Transverse colon (tissue), 4 donors: ENCODE results near the gene HSPA1B.

ENCODE experiments used
- EP300 ChIP-seq: sonication (generic); formaldehyde crosslinking; IDR thresholded peaks from one replicate; pipeline ENCODE4 v1.6.1; 2017; ENCODE audit warnings: antibody characterized with exemption, low read depth
- POLR2A ChIP-seq: fragments of 450-650 bp; IDR thresholded peaks from one replicate; pipeline ENCODE4 v1.6.1; 2016; ENCODE audit warnings: antibody characterized with exemption, mild to moderate bottlenecking, moderate library complexity
- POLR2AphosphoS5 ChIP-seq, 3 donors: sonication (generic); formaldehyde crosslinking; IDR thresholded peaks; one replicate each; pipeline ENCODE4 v1.6.1; 2016; ENCODE audit warnings: antibody characterized with exemption in 3 of 3
- TF ChIP-seq, protein P1 (sequence below), 5 experiments: fragments of 200-600 bp in 3 of 5; fragments of 450-650 bp in 2 of 5; sonication (generic) in 3 of 5; IDR thresholded peaks; 1 replicate in 2 of 5; 2 replicates in 3 of 5; pipeline ENCODE4 v1.5.1; 2016 to 2017; ENCODE audit warnings: antibody characterized with exemption in 5 of 5, inconsistent platforms in 3 of 5, mild to moderate bottlenecking in 2 of 5, moderate library complexity in 1 of 5

DNA sequence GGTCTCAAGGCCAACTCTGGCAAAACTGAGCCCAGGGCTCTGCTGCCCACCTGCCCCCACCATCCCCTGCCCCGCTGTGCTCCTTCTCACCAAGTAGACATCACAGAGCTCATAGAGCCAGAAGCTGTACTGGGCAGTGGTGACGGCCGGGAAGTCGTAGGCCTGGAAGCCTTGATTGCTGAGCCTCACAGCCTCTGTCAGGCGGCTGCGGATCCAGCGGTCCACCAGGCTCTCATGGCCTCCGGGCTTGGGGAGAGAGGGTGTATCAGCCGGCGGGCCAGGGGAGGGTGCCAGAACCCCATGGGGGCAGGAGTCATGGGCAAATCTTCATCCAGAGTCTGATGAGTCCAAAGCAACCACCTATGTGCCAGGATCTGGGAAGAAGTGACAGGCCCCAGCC is 47.6 kb upstream of the HSPA1B start:
- TF ChIP-seq, protein P1, sequence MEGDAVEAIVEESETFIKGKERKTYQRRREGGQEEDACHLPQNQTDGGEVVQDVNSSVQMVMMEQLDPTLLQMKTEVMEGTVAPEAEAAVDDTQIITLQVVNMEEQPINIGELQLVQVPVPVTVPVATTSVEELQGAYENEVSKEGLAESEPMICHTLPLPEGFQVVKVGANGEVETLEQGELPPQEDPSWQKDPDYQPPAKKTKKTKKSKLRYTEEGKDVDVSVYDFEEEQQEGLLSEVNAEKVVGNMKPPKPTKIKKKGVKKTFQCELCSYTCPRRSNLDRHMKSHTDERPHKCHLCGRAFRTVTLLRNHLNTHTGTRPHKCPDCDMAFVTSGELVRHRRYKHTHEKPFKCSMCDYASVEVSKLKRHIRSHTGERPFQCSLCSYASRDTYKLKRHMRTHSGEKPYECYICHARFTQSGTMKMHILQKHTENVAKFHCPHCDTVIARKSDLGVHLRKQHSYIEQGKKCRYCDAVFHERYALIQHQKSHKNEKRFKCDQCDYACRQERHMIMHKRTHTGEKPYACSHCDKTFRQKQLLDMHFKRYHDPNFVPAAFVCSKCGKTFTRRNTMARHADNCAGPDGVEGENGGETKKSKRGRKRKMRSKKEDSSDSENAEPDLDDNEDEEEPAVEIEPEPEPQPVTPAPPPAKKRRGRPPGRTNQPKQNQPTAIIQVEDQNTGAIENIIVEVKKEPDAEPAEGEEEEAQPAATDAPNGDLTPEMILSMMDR (IDR thresholded peaks at IDR 0.05) = no peak
- TF ChIP-seq POLR2A = no peak
- TF ChIP-seq POLR2AphosphoS5 (IDR thresholded peaks at IDR 0.05) = no peak
- TF ChIP-seq EP300 = no peak
